Astrocyte (in vitro differentiated cells and primary cell): ENCODE measurements around the gene CCDC9. TPM values are rescaled to one million over a fixed set of nuclear protein-coding genes. Genes with fewer than 3 reads are reported as not detected.

ENCODE experiments used
- DNase-seq: peaks from one replicate; pipeline ENCODE4 v3.0.0-alpha.2; 2010; ENCODE audit warnings: low read depth
- FAIRE-seq: peaks from 2 replicates; lab custom pipeline; 2011; peaks lifted over from hg19 to GRCh38; lab: Jason Lieb, UNC
- H2AFZ ChIP-seq: 2 replicates; pipeline ENCODE4 v1.6.0; 2012; ENCODE audit warnings: low read depth, low read length, inconsistent platforms
- H3K27ac ChIP-seq: 2 replicates; pipeline ENCODE4 v1.5.1; 2011; ENCODE audit warnings: low read depth, low read length, inconsistent platforms
- H3K27me3 ChIP-seq: 2 replicates; pipeline ENCODE4 v1.6.0; 2011; ENCODE audit warnings: low read length, inconsistent platforms; ENCODE audit not compliant: insufficient read depth
- H3K36me3 ChIP-seq: 2 replicates; pipeline ENCODE4 v1.5.1; 2011; ENCODE audit warnings: low read length, inconsistent platforms; ENCODE audit not compliant: insufficient read depth
- H3K4me1 ChIP-seq: 2 replicates; pipeline ENCODE4 v1.5.1; 2011; ENCODE audit warnings: low read length, inconsistent platforms; ENCODE audit not compliant: insufficient read depth
- H3K4me2 ChIP-seq: 2 replicates; pipeline ENCODE4 v1.6.0; 2012; ENCODE audit warnings: low read length, inconsistent platforms
- H3K4me3 ChIP-seq: 2 replicates; pipeline ENCODE4 v1.5.1; 2011; ENCODE audit warnings: low read depth, mild to moderate bottlenecking, low read length, inconsistent platforms; ENCODE audit not compliant: insufficient read depth
- H3K79me2 ChIP-seq: 2 replicates; pipeline ENCODE4 v1.6.0; 2012; ENCODE audit warnings: mild to moderate bottlenecking, low read length, inconsistent platforms; ENCODE audit not compliant: insufficient read depth
- H3K9ac ChIP-seq: 2 replicates; pipeline ENCODE4 v1.6.0; 2012; ENCODE audit warnings: mild to moderate bottlenecking, low read length, inconsistent platforms
- H3K9me3 ChIP-seq: 2 replicates; pipeline ENCODE4 v1.5.1; 2012; ENCODE audit warnings: low read depth, mild to moderate bottlenecking, low read length, inconsistent platforms; ENCODE audit not compliant: insufficient read depth
- H4K20me1 ChIP-seq: 2 replicates; pipeline ENCODE4 v1.6.0; 2012; ENCODE audit warnings: low read length, inconsistent platforms; ENCODE audit not compliant: insufficient read depth
- H3K27ac Mint-ChIP-seq: one replicate; pipeline ENCODE4 v1.8.0; 2021; ENCODE audit warnings: mild to moderate bottlenecking, mixed read lengths; ENCODE audit not compliant: unreplicated experiment
- H3K27me3 Mint-ChIP-seq: one replicate; pipeline ENCODE4 v1.8.0; 2021; ENCODE audit warnings: low read depth, mixed read lengths; ENCODE audit not compliant: unreplicated experiment
- H3K36me3 Mint-ChIP-seq: one replicate; pipeline ENCODE4 v1.8.0; 2021; ENCODE audit warnings: low read depth, mixed read lengths; ENCODE audit not compliant: unreplicated experiment
- H3K4me1 Mint-ChIP-seq: one replicate; pipeline ENCODE4 v1.8.0; 2021; ENCODE audit warnings: low read depth, mixed read lengths; ENCODE audit not compliant: unreplicated experiment
- H3K4me3 Mint-ChIP-seq: one replicate; pipeline ENCODE4 v1.8.0; 2021; ENCODE audit warnings: mild to moderate bottlenecking, moderate library complexity, mixed read lengths; ENCODE audit not compliant: unreplicated experiment
- H3K9me3 Mint-ChIP-seq: one replicate; pipeline ENCODE4 v1.8.0; 2021; ENCODE audit warnings: mild to moderate bottlenecking, mixed read lengths; ENCODE audit not compliant: unreplicated experiment
- CTCF ChIP-seq: IDR thresholded peaks from 2 replicates; pipeline ENCODE4 v1.5.1; 2011; ENCODE audit warnings: low read depth, mild to moderate bottlenecking, inconsistent platforms, low read length, moderate library complexity; ENCODE audit not compliant: insufficient read depth
- EZH2 ChIP-seq: IDR thresholded peaks from 2 replicates; pipeline ENCODE4 v1.6.1; 2012; ENCODE audit warnings: mild to moderate bottlenecking, low read length, inconsistent platforms; ENCODE audit not compliant: insufficient read depth
- total RNA-seq: library from RNA; stranded (reverse); gene quantifications from 2 replicates; pipeline ENCODE4 v1.2.1, GENCODE V29; 2021

Gene CCDC9
- total RNA-seq, 1 donor from 2014 or later: 44.6 TPM

- no peaks in the 10 kb centered on the region for H3K9me3 Mint-ChIP-seq
- no peaks in the 10 kb centered on the region for H4K20me1 ChIP-seq
- peaks cover 1% of the 10 kb centered on the region for H3K36me3 Mint-ChIP-seq
- TF ChIP-seq EZH2: no peak
- TF ChIP-seq CTCF: no peak
- H3K4me3 ChIP-seq: no peak overlapping the region
- no peaks in the 10 kb centered on the region for H3K27me3 ChIP-seq
- H3K27ac Mint-ChIP-seq: no peak overlapping the region
- peaks cover 12% of the 10 kb centered on the region for H3K4me1 Mint-ChIP-seq
- peak; percentile 15 for DNase-seq
- H3K27ac ChIP-seq: no peak overlapping the region
- H2AFZ ChIP-seq: no peak overlapping the region
- H3K9ac ChIP-seq: no peak overlapping the region
- H3K4me3 Mint-ChIP-seq: no peak overlapping the region
- peaks cover 31% of the 10 kb centered on the region for H3K4me1 ChIP-seq
- no peaks in the 10 kb centered on the region for H3K27me3 Mint-ChIP-seq
- no peaks in the 10 kb centered on the region for H3K36me3 ChIP-seq
- peak overlapping the region; percentile 80 for H3K4me2 ChIP-seq
- FAIRE-seq: no peak
- no peaks in the 10 kb centered on the region for H3K79me2 ChIP-seq
- H3K9me3 ChIP-seq: no peaks in the 10 kb centered on the region
Observed at GRCh38 chr19:47241919-47242577, 14.3 kb upstream of the CCDC9 start.

- Histone ChIP-seq H2AFZ (peak overlapping the region; percentile 54), H3K27ac (peak overlapping the region; percentile 79)
Observed at GRCh38 chr19:47243364-47243775, 13.0 kb upstream of the CCDC9 start.

More at GRCh38 chr19:47243364-47243775, 13.0 kb upstream of the CCDC9 start:
- FAIRE-seq (no peak), DNase-seq (peak; percentile 12)
- no peaks in the 10 kb centered on the region for H3K9me3 Mint-ChIP-seq
- peaks cover 1% of the 10 kb centered on the region for H3K36me3 Mint-ChIP-seq
- peak overlapping the region; percentile 29 for H3K4me3 ChIP-seq
- H3K36me3 ChIP-seq: no peaks in the 10 kb centered on the region
- peak overlapping the region; percentile 72 for H3K4me3 Mint-ChIP-seq
- H3K27me3 ChIP-seq: no peaks in the 10 kb centered on the region
- no peaks in the 10 kb centered on the region for H3K79me2 ChIP-seq
- peak overlapping the region; percentile 85 for H3K4me2 ChIP-seq
- H3K4me1 ChIP-seq: peaks cover 31% of the 10 kb centered on the region
- H3K27me3 Mint-ChIP-seq: no peaks in the 10 kb centered on the region
- no peak for TF ChIP-seq EZH2
- no peak for TF ChIP-seq CTCF
- no peaks in the 10 kb centered on the region for H3K9me3 ChIP-seq
- H3K27ac Mint-ChIP-seq: peak overlapping the region; percentile 91
- H4K20me1 ChIP-seq: no peaks in the 10 kb centered on the region
- peaks cover 12% of the 10 kb centered on the region for H3K4me1 Mint-ChIP-seq
- peak overlapping the region; percentile 86 for H3K9ac ChIP-seq
